ENCODE data around the gene DEFB114.

DEFB114 gene

GRCh38 chr6:49937811-49938210, 26.2 kb downstream of the DEFB114 start:
- DNase-seq (ENCODE audit: extremely low read depth, low read depth) = no peak
- TF ChIP-seq CTCF (IDR thresholded peaks at IDR 0.05; ENCODE audit: low read depth, low read length) = no peak

GRCh38 chr6:49937017-49937416, 26.9 kb downstream of the DEFB114 start:
- no peak for TF ChIP-seq CTCF (IDR thresholded peaks at IDR 0.05; ENCODE audit: low read depth, low read length)

GRCh38 chr6:49935387-49935786, 28.6 kb downstream of the DEFB114 start:
- no peak for TF ChIP-seq CTCF (IDR thresholded peaks at IDR 0.05; ENCODE audit: low read depth, low read length)
- no peak for DNase-seq (ENCODE audit: extremely low read depth, low read depth)

More at GRCh38 chr6:49937017-49937416, 26.9 kb downstream of the DEFB114 start:
- no peak for DNase-seq (ENCODE audit: extremely low read depth, low read depth)

- DNase-seq (ENCODE audit: extremely low read depth, low read depth) = no peak
- TF ChIP-seq CTCF (IDR thresholded peaks at IDR 0.05; ENCODE audit: low read depth, low read length) = no peak
Observed at GRCh38 chr6:49934770-49935169, 29.2 kb downstream of the DEFB114 start.

GRCh38 chr6:49933526-49933925, 30.4 kb downstream of the DEFB114 start:
- no peak for DNase-seq (ENCODE audit: extremely low read depth, low read depth)

GRCh38 chr6:49929340-49929739, 34.6 kb downstream of the DEFB114 start:
- TF ChIP-seq CTCF (IDR thresholded peaks at IDR 0.05; ENCODE audit: low read depth, low read length) = no peak
- no peak for DNase-seq (ENCODE audit: extremely low read depth, low read depth)

More at GRCh38 chr6:49933526-49933925, 30.4 kb downstream of the DEFB114 start:
- no peak for TF ChIP-seq CTCF (IDR thresholded peaks at IDR 0.05; ENCODE audit: low read depth, low read length)

GRCh38 chr6:49923826-49924225, 40.1 kb downstream of the DEFB114 start:
- TF ChIP-seq CTCF (IDR thresholded peaks at IDR 0.05; ENCODE audit: low read depth, low read length) = no peak

More at GRCh38 chr6:49923826-49924225, 40.1 kb downstream of the DEFB114 start:
- DNase-seq (ENCODE audit: extremely low read depth, low read depth) = no peak

Measured in AG09319 (cell line).